ENCODE measurements around the gene FBP1.
"Not testable (repeated sequence)": the region's sequence is repeated elsewhere in the genome, so short reads cannot be mapped to it uniquely, and the experiment has no call there.

The FBP1 gene

GRCh38 chr9:94599102-94599501 lies 40.2 kb downstream of the FBP1 start:
- DNase-seq, result no peak
- POLR2A ChIA-PET, result no interaction called here
- Histone ChIP-seq H3K27me3 (replicated peaks in 2 of 5; ENCODE audit: control insufficient read depth in 4 of 5, insufficient read depth in 5 of 5, low read length in 4 of 5) (peaks cover 0 to under 1% (median 0%) of the 10 kb centered on the region in 5 experiments), H3K36me3 (ENCODE audit: control insufficient read depth in 4 of 4, insufficient read depth in 4 of 4, low read length in 3 of 4) (no peaks in the 10 kb centered on the region), H3K4me1 (ENCODE audit: control extremely low read depth in 1 of 4, control insufficient read depth in 4 of 4, insufficient read depth in 4 of 4, low read length in 3 of 4) (peaks cover 0 to 11% (median 3%) of the 10 kb centered on the region in 4 experiments), H3K4me3 (ENCODE audit: control insufficient read depth in 1 of 7, extremely low read depth in 1 of 7, insufficient read depth in 4 of 7, low read depth in 2 of 7, low read length in 6 of 7) (no peak overlapping the region), H3K9me3 (ENCODE audit: control extremely low read depth in 1 of 5, control insufficient read depth in 4 of 5, insufficient read depth in 2 of 5, low read depth in 1 of 5, low read length in 4 of 5) (no peaks in the 10 kb centered on the region), H3K27ac (ENCODE audit: insufficient read depth in 1 of 2, low read depth in 1 of 2, low read length in 2 of 2, poor library complexity in 1 of 2, severe bottlenecking in 2 of 2) (no peak overlapping the region)
- CTCF ChIA-PET, result no interaction called here
- WGBS (ENCODE audit: insufficient coverage), result 100% methylated on average over 6 of the region's 7 CpGs

- Histone ChIP-seq H3K36me3 (ENCODE audit: control insufficient read depth in 4 of 4, insufficient read depth in 4 of 4, low read length in 3 of 4) (no peaks in the 10 kb centered on the region), H3K4me3 (ENCODE audit: control insufficient read depth in 1 of 7, extremely low read depth in 1 of 7, insufficient read depth in 4 of 7, low read depth in 2 of 7, low read length in 6 of 7) (no peak within 1 kb of the TSS), H3K27ac (ENCODE audit: insufficient read depth in 1 of 2, low read depth in 1 of 2, low read length in 2 of 2, poor library complexity in 1 of 2, severe bottlenecking in 2 of 2) (no peak within 1 kb of the TSS), H3K27me3 (replicated peaks in 2 of 5; ENCODE audit: control insufficient read depth in 4 of 5, insufficient read depth in 5 of 5, low read length in 4 of 5) (peaks cover 0 to 9% (median 2%) of the 10 kb centered on the region in 5 experiments), H3K4me1 (ENCODE audit: control extremely low read depth in 1 of 4, control insufficient read depth in 4 of 4, insufficient read depth in 4 of 4, low read length in 3 of 4) (no peaks in the 10 kb centered on the region), H3K9me3 (ENCODE audit: control extremely low read depth in 1 of 5, control insufficient read depth in 4 of 5, insufficient read depth in 2 of 5, low read depth in 1 of 5, low read length in 4 of 5) (no peaks in the 10 kb centered on the region)
- ChIA-PET CTCF (interaction anchor here (1.2 kb wide), 1 partner anchor 10 kb away, joined by 3 read pairs; no protein-coding TSS in a partner anchor), POLR2A (no interaction called here)
- DNase-seq, result no peak
- WGBS (ENCODE audit: insufficient coverage), result 93% methylated on average over 16 of the region's 21 CpGs
Measured at GRCh38 chr9:94593459-94594345, 45.6 kb downstream of the FBP1 start, which contains the start of gene FBP2. Gene FBP2 (minus strand): TSS chr9:94593824. CDS start chr9:94593726, 98 bp downstream.

GRCh38 chr9:94592683-94593082 lies 46.6 kb downstream of the FBP1 start:
- H3K27ac ChIP-seq (ENCODE audit: insufficient read depth in 1 of 2, low read depth in 1 of 2, low read length in 2 of 2, poor library complexity in 1 of 2, severe bottlenecking in 2 of 2); POLR2A ChIA-PET; H3K4me3 ChIP-seq (ENCODE audit: control insufficient read depth in 1 of 7, extremely low read depth in 1 of 7, insufficient read depth in 4 of 7, low read depth in 2 of 7, low read length in 6 of 7); DNase-seq; H3K36me3 ChIP-seq (ENCODE audit: control insufficient read depth in 4 of 4, insufficient read depth in 4 of 4, low read length in 3 of 4); CTCF ChIA-PET; H3K9me3 ChIP-seq (ENCODE audit: control extremely low read depth in 1 of 5, control insufficient read depth in 4 of 5, insufficient read depth in 2 of 5, low read depth in 1 of 5, low read length in 4 of 5); H3K4me1 ChIP-seq (ENCODE audit: control extremely low read depth in 1 of 4, control insufficient read depth in 4 of 4, insufficient read depth in 4 of 4, low read length in 3 of 4); H3K27me3 ChIP-seq (replicated peaks in 2 of 5; ENCODE audit: control insufficient read depth in 4 of 5, insufficient read depth in 5 of 5, low read length in 4 of 5): not testable (repeated sequence)
- WGBS (ENCODE audit: insufficient coverage), result 100% methylated on average over 4 of the region's 7 CpGs

GRCh38 chr9:94591876-94592275 lies 47.4 kb downstream of the FBP1 start:
- DNase-seq, result no peak
- Histone ChIP-seq H3K9me3 (ENCODE audit: control extremely low read depth in 1 of 5, control insufficient read depth in 4 of 5, insufficient read depth in 2 of 5, low read depth in 1 of 5, low read length in 4 of 5) (no peaks in the 10 kb centered on the region), H3K27ac (ENCODE audit: insufficient read depth in 1 of 2, low read depth in 1 of 2, low read length in 2 of 2, poor library complexity in 1 of 2, severe bottlenecking in 2 of 2) (no peak overlapping the region), H3K4me3 (ENCODE audit: control insufficient read depth in 1 of 7, extremely low read depth in 1 of 7, insufficient read depth in 4 of 7, low read depth in 2 of 7, low read length in 6 of 7) (no peak overlapping the region), H3K4me1 (ENCODE audit: control extremely low read depth in 1 of 4, control insufficient read depth in 4 of 4, insufficient read depth in 4 of 4, low read length in 3 of 4) (no peaks in the 10 kb centered on the region), H3K27me3 (replicated peaks in 2 of 5; ENCODE audit: control insufficient read depth in 4 of 5, insufficient read depth in 5 of 5, low read length in 4 of 5) (peaks cover 0 to 9% (median 2%) of the 10 kb centered on the region in 5 experiments), H3K36me3 (ENCODE audit: control insufficient read depth in 4 of 4, insufficient read depth in 4 of 4, low read length in 3 of 4) (no peaks in the 10 kb centered on the region)
- ChIA-PET POLR2A (no interaction called here), CTCF (no interaction called here)
- 93% methylated on average over 7 of the region's 8 CpGs for WGBS (ENCODE audit: insufficient coverage)

GRCh38 chr9:94591046-94591545 lies 48.2 kb downstream of the FBP1 start:
- H3K36me3 ChIP-seq (ENCODE audit: control insufficient read depth in 4 of 4, insufficient read depth in 4 of 4, low read length in 3 of 4); H3K27ac ChIP-seq (ENCODE audit: insufficient read depth in 1 of 2, low read depth in 1 of 2, low read length in 2 of 2, poor library complexity in 1 of 2, severe bottlenecking in 2 of 2); DNase-seq; H3K4me1 ChIP-seq (ENCODE audit: control extremely low read depth in 1 of 4, control insufficient read depth in 4 of 4, insufficient read depth in 4 of 4, low read length in 3 of 4); H3K9me3 ChIP-seq (ENCODE audit: control extremely low read depth in 1 of 5, control insufficient read depth in 4 of 5, insufficient read depth in 2 of 5, low read depth in 1 of 5, low read length in 4 of 5); CTCF ChIA-PET; H3K27me3 ChIP-seq (replicated peaks in 2 of 5; ENCODE audit: control insufficient read depth in 4 of 5, insufficient read depth in 5 of 5, low read length in 4 of 5); POLR2A ChIA-PET; H3K4me3 ChIP-seq (ENCODE audit: control insufficient read depth in 1 of 7, extremely low read depth in 1 of 7, insufficient read depth in 4 of 7, low read depth in 2 of 7, low read length in 6 of 7): not testable (repeated sequence)
- WGBS (ENCODE audit: insufficient coverage), result 94% methylated on average over 15 of the region's 38 CpGs

GRCh38 chr9:94588681-94589080 lies 50.6 kb downstream of the FBP1 start:
- no peak for DNase-seq
- H3K27ac ChIP-seq (ENCODE audit: insufficient read depth in 1 of 2, low read depth in 1 of 2, low read length in 2 of 2, poor library complexity in 1 of 2, severe bottlenecking in 2 of 2), result no peak overlapping the region
- no peaks in the 10 kb centered on the region for H3K4me1 ChIP-seq (ENCODE audit: control extremely low read depth in 1 of 4, control insufficient read depth in 4 of 4, insufficient read depth in 4 of 4, low read length in 3 of 4)
- ChIA-PET POLR2A (no interaction called here), CTCF (no interaction called here)
- no peaks in the 10 kb centered on the region for H3K9me3 ChIP-seq (ENCODE audit: control extremely low read depth in 1 of 5, control insufficient read depth in 4 of 5, insufficient read depth in 2 of 5, low read depth in 1 of 5, low read length in 4 of 5)
- H3K4me3 ChIP-seq (ENCODE audit: control insufficient read depth in 1 of 7, extremely low read depth in 1 of 7, insufficient read depth in 4 of 7, low read depth in 2 of 7, low read length in 6 of 7), result no peak overlapping the region
- WGBS (ENCODE audit: insufficient coverage), result 94% methylated on average over 7 of the region's 9 CpGs
- H3K36me3 ChIP-seq (ENCODE audit: control insufficient read depth in 4 of 4, insufficient read depth in 4 of 4, low read length in 3 of 4), result no peaks in the 10 kb centered on the region
- H3K27me3 ChIP-seq (replicated peaks in 2 of 5; ENCODE audit: control insufficient read depth in 4 of 5, insufficient read depth in 5 of 5, low read length in 4 of 5), result peaks cover 0 to 9% (median 2%) of the 10 kb centered on the region in 5 experiments

GRCh38 chr9:94586814-94587213 lies 52.5 kb downstream of the FBP1 start:
- no peak overlapping the region for H3K4me3 ChIP-seq (ENCODE audit: control insufficient read depth in 1 of 7, extremely low read depth in 1 of 7, insufficient read depth in 4 of 7, low read depth in 2 of 7, low read length in 6 of 7)
- 82% methylated on average over 9 of the region's 9 CpGs for WGBS (ENCODE audit: insufficient coverage)
- POLR2A ChIA-PET, result no interaction called here

More at GRCh38 chr9:94586814-94587213, 52.5 kb downstream of the FBP1 start:
- H3K9me3 ChIP-seq (ENCODE audit: control extremely low read depth in 1 of 5, control insufficient read depth in 4 of 5, insufficient read depth in 2 of 5, low read depth in 1 of 5, low read length in 4 of 5), result no peaks in the 10 kb centered on the region
- H3K36me3 ChIP-seq (ENCODE audit: control insufficient read depth in 4 of 4, insufficient read depth in 4 of 4, low read length in 3 of 4), result no peaks in the 10 kb centered on the region
- H3K27ac ChIP-seq (ENCODE audit: insufficient read depth in 1 of 2, low read depth in 1 of 2, low read length in 2 of 2, poor library complexity in 1 of 2, severe bottlenecking in 2 of 2), result no peak overlapping the region
- DNase-seq, result no peak
- no peaks in the 10 kb centered on the region for H3K4me1 ChIP-seq (ENCODE audit: control extremely low read depth in 1 of 4, control insufficient read depth in 4 of 4, insufficient read depth in 4 of 4, low read length in 3 of 4)
- CTCF ChIA-PET, result no interaction called here
- H3K27me3 ChIP-seq (replicated peaks in 2 of 5; ENCODE audit: control insufficient read depth in 4 of 5, insufficient read depth in 5 of 5, low read length in 4 of 5), result peaks cover 0 to 6% (median 2%) of the 10 kb centered on the region in 5 experiments
